GM21619 (cell line): ENCODE measurements around the gene CHID1.
A peak's percentile ranks its signal among the peaks of the same experiment; 100 is the strongest.

Experiments
- ATAC-seq: cut with Tn5 transposase; IDR thresholded peaks from one replicate; pipeline ENCODE4 v1.9.1; 2021; ENCODE audit not compliant: unreplicated experiment

Gene CHID1

GRCh38 chr11:850775-851763 lies 59.5 kb downstream of the CHID1 start:
- ATAC-seq, result no peak

DNA sequence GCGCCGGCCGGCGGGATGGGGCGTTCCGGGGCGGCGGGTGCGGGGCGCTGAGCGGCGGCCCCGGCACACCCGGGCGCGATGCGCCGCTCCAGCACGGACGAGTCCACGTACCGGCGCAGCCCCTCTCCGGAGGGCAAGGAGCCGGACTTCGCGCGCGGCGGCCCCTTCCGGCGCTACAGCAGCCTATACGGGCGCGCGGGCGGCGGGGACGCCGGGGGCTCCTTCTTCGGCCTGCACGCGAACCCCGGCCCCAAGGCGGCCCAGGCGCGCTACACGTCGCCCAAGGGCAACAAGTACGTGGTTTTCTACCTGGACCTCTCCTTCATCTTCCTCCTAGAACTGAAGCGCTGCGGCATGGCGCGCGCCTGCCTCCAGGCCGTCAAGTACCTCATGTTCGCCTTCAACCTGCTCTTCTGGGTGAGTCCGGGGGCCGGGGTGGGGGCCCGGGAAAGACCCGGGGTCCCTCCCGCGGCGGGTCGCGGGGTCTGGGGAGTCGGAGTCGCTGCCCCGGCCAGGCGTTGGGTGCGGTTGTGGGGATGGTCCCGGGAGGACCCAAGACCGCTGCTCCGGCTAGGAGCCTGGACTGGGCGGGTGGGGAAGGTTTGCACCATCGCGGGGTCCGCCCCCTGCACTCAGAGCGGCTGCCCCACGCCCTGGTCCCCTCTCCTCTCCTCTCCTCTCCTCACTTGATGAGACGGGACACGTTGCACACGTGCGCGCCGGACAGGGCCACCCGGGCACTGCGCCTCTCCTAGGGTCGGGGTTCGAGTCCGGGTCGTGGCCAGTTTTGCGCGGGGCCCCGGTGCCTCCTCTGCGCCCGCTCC lies 60.4 kb downstream of the CHID1 start:
- ATAC-seq, result no peak

DNA sequence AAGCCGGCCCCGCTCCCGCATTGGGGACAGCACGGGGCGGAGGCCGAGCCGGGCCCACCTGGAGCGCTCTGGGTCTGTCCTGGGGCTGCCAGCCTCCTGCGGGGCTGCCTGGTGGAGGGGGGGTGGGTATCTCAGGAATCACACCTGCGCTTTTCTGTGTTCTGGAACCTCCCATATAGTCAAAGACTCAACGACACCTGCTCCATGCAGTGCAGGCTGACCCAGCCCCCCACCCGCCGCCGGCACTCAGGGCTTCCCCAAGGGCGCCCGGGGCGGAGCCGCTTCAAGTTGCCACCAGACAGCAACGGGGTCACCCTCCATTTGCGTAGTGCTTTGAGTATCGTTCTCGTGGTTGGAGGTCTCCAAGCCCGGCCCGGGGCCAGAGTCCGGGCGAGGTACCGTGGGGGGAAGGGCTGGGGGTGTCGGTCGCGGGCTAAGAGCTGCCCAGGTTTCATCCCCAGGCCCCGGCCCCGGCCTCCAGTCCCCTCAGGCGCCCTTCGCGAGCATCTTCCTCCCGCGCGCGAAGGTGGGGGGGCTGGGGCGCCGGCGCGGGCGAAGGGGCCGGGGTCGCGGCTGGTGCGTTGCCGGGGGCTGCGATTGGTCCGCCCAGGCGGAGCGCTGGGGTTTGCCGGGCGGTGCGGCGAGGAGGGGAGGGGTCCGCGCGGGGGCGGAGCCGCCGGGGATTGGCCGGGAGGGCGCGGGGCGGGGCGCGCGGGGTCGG lies 61.3 kb downstream of the CHID1 start:
- no peak for ATAC-seq

DNA sequence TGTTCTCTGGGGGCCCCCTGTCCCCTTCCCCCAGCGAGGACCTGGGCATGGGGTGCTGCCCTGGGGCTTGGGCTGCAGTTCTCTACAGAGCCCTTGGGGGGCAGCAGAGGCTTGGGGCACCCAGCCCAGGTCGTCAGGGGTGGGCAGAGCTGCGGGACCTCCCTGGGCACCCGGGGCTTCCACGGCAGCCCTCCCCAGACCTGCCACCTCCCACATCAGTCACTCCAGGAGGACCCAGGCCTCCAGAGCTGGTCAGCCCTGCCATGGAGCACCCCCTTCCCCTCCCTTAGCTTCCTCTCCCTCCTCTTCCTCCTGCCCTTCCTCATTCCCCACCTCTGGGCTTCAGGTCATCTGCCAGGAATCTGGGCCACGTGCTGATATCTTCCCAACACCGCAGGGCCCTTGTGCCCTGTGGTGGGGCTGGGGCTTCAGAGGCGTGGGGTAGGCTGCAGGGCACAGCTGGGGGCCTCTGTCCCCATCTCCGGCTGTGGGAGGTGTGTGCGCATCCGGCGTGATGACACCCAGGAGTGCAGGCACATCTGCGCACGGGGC lies 62.2 kb downstream of the CHID1 start:
- ATAC-seq, result no peak

GRCh38 chr11:847876-848275 lies 62.7 kb downstream of the CHID1 start:
- ATAC-seq, result no peak

DNA sequence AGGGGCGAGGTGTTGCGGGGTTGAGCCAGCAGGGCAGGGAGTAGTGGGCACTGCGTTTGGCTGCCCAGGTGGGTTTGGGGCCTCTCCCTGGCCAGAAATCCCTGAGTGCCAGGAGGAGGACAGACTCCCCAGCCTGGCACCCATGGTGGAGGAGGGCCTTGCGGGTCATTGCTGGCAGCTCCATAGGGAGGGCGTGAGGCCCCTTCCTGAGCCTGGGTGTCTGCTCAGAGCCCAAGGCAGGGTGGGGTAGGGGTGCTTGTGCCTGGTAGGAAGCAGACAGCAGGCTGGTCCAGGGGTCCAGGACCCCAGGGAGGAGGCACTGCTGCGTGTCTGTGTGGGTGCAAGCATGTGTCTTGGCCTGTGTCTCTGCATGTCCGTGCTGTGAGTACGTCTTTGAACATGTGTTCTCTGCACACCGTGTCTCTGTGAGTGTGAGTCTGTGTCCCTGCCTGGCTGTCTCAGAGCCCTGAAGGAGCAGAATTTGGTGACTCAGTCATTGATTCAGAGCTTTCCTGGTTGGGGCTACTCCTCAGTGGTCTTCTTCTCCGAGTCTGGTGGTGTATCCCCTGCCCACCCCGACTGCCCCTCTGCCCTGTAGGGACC lies 64.0 kb downstream of the CHID1 start:
- ATAC-seq, result no peak

GRCh38 chr11:845872-846495 lies 64.6 kb downstream of the CHID1 start:
- no peak for ATAC-seq

- ATAC-seq, result no peak
Observed at GRCh38 chr11:844693-845644, 65.6 kb downstream of the CHID1 start.

GRCh38 chr11:843818-844692 lies 66.6 kb downstream of the CHID1 start:
- ATAC-seq, result no peak

DNA sequence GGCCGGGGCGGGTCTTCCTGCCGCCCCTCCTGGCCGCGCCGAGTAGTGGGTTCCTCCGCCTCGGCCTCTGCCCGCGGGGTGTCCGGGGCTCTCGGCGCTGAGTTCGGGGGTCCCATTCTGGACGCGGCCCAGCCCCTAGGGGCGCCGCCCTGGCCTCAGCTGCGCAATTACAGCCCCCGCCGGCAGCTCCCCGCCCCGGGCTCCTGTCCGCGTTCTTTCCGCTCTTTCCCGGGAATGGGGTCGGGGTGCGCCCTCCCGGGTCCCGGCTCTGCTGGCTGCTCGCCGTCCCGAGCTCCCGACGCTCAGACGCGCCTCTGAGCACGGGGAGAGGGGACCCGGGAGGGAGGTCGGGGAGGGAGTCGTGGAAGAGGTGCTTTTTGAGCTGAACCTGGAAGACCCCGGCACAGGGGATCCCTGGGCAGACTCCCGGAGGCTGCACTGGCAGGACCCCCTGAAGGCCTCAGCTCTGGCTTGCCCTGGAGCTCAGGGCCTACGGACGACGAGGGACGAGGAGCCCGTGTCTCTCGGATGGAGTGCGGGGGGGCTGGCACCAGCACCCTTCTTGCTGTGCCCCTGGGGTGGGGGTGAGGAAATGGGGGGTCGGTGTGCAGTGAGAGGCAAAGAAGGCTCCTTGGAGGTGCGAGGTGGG lies 67.4 kb downstream of the CHID1 start:
- ATAC-seq, result peak; percentile 11

DNA sequence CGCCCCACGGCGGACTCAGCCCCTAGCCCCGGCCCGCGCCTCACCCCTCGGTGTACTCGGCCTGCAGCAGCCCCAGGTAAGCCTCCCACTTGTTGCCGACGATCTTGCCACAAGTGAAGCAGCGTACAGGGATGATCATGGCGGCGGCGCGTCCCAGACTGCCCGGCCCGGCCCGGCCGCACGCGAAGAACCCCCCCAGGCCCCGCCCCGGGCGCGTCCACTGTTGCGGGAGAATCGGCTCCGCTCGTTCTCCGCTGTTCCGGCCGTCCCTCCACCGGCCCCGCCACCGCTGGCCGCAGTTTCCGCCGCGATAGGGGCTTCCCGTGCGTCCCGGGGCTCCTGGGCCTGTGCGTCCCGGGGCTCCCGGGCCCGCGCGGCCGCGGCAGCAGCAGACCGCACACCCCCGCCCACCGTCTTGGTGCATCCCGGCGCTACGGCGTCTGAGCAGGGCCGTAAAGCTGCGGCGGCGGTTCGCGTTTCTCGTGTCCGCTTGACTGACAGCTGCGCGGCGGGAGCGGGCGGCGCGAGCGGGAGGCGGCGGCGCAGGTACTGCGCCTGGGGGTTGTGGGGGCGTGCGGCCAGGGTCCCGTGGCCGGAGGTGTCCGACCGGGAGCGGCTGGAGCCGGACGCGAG lies 68.1 kb downstream of the CHID1 start, which contains the start of the genes POLR2L and TSPAN4:
Gene POLR2L, minus strand, starts transcription at position 160 of the 633 bp plus-strand sequence. Its CDS starts 21 bp downstream, at position 139.
Gene TSPAN4, plus strand, starts transcription at position 483 of the 633 bp plus-strand sequence. CDS start 7,453 bp downstream, outside the sequence.
- peak; percentile 58 for ATAC-seq

DNA sequence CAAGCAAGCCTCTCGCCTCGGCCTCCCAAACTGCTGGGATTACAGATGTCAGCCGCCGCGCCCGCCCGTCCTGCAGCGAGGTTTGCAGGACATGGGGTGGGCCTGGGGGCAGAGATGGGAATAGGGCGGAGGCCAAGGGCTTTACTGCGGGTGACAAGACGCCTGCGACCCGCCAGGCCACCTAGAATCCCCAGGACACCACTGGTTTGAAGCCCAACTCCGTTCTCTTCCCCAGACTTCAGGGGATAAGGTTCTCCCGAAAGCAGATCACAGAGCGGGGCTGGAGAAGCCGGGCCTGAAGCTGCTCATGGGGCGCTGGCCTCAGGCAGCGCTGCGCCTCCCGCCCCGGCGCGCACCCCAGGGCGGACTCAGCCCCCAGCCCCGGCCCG lies 68.6 kb downstream of the CHID1 start:
- ATAC-seq, result no peak

GRCh38 chr11:839875-840617 lies 70.6 kb downstream of the CHID1 start:
- no peak for ATAC-seq

GRCh38 chr11:839280-839623 lies 71.4 kb downstream of the CHID1 start:
- ATAC-seq, result no peak

DNA sequence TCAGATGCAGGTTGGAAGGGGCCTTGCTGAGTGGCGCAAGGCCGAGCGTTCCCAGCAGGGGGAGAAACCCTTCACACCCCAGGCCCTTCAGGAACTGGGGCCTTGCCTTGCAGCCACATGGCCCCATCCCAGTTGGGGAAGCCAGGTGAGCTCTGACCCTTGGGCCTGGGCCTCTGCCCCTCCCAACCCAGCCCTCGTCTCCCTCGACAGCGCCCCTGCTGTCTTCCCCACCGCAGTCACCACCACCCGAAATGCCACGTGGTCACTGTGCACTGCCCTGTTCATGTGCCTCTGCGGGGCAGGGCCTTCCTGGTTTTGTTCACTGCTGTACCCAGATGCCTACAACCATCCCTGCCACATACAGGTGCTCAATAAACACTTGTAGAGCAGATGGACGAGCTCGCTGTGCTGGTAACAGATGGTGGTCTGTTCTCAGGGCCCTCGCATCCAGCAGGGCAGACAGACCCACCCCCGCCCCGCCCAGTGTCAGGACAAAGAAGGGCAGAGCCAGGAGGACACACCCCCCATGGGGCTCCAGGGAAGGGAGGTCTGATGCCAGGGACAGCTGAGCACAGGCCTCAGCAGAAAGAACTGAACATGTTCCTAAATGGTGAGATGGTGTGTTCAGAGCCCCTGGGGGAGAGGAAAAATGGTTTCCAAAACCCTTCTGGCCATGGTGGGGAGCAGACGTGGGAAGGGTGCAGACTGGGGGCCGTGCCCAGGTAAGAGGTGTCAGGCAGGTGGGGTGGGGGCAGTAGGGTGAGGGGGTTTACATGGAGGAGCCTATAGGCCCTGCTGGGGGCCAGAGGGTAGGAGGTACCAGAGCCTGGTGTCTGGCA lies 72.0 kb downstream of the CHID1 start:
- ATAC-seq, result no peak
